CD14-positive monocyte (primary cell): ENCODE measurements around the gene DRD2. TPM values are rescaled to one million over a fixed set of nuclear protein-coding genes. Genes with fewer than 3 reads are reported as not detected.

Source experiments
- DNase-seq, 3 donors: peaks; one replicate each; pipeline ENCODE4 v3.0.0-alpha.2; 2011 to 2022
- H2AFZ ChIP-seq: 2 replicates; pipeline ENCODE4 v1.6.0; 2012; ENCODE audit warnings: mild to moderate bottlenecking, low read depth, low read length, inconsistent platforms; ENCODE audit not compliant: insufficient read depth, poor library complexity, severe bottlenecking
- H3K27ac ChIP-seq, 2 donors: 1 replicate in 1 of 2; 2 replicates in 1 of 2; pipeline ENCODE4 v1.5.1; 2012 to 2013; ENCODE audit warnings: low read length in 2 of 2, control low read depth in 1 of 2, inconsistent platforms in 1 of 2, low read depth in 1 of 2, mild to moderate bottlenecking in 1 of 2
- H3K27me3 ChIP-seq, 2 donors: one replicate each; pipeline versions ENCODE4 v1.6.0 to v1.6.1; 2011 to 2013; ENCODE audit warnings: low read length in 2 of 2; ENCODE audit not compliant: control insufficient read depth in 2 of 2, insufficient read depth in 2 of 2
- H3K36me3 ChIP-seq, 2 donors: replicated peaks in 1 of 2; 1 replicate in 1 of 2; 2 replicates in 1 of 2; pipeline versions ENCODE4 v1.5.1 to v1.6.1; 2012 to 2013; ENCODE audit warnings: low read length in 2 of 2, control low read depth in 1 of 2, inconsistent platforms in 1 of 2, mild to moderate bottlenecking in 1 of 2; ENCODE audit not compliant: insufficient read depth in 2 of 2, control insufficient read depth in 1 of 2
- H3K4me1 ChIP-seq, 2 donors: 1 replicate in 1 of 2; 2 replicates in 1 of 2; pipeline versions ENCODE4 v1.5.1 to v1.6.1; 2012 to 2013; ENCODE audit warnings: low read length in 2 of 2, control low read depth in 1 of 2, inconsistent platforms in 1 of 2, mild to moderate bottlenecking in 1 of 2, moderate library complexity in 1 of 2; ENCODE audit not compliant: insufficient read depth in 2 of 2, control insufficient read depth in 1 of 2
- H3K4me2 ChIP-seq: replicated peaks from 2 replicates; pipeline ENCODE3; 2012; ENCODE audit warnings: low read length, moderate library complexity, mild to moderate bottlenecking; ENCODE audit not compliant: poor library complexity, severe bottlenecking; ENCODE audit errors: extremely low read depth
- H3K4me3 ChIP-seq, 3 experiments: fragments of 200-600 bp in 1 of 3; sonication (generic) in 1 of 3; replicated peaks in 1 of 3; 1 replicate in 2 of 3; 2 replicates in 1 of 3; pipeline ENCODE4 v1.5.1; 2011 to 2013; ENCODE audit warnings: low read length in 3 of 3, mild to moderate bottlenecking in 3 of 3, control low read depth in 2 of 3, low read depth in 2 of 3, inconsistent platforms in 1 of 3, moderate library complexity in 1 of 3
- H3K79me2 ChIP-seq: 2 replicates; pipeline ENCODE4 v1.6.0; 2012; ENCODE audit warnings: mild to moderate bottlenecking, control low read depth, inconsistent platforms, low read length, moderate library complexity; ENCODE audit not compliant: insufficient read depth
- H3K9ac ChIP-seq: 2 replicates; pipeline ENCODE4 v1.6.0; 2017; ENCODE audit warnings: low read length, mild to moderate bottlenecking; ENCODE audit not compliant: insufficient read depth, poor library complexity, severe bottlenecking
- H3K9me3 ChIP-seq, 2 donors: replicated peaks in 1 of 2; 1 replicate in 1 of 2; 2 replicates in 1 of 2; pipeline versions ENCODE4 v1.5.1 to v1.6.1; 2012 to 2013; ENCODE audit warnings: low read length in 2 of 2, control low read depth in 1 of 2; ENCODE audit not compliant: control insufficient read depth in 1 of 2, insufficient read depth in 1 of 2
- H4K20me1 ChIP-seq: 2 replicates; pipeline ENCODE4 v1.6.0; 2012; ENCODE audit warnings: mild to moderate bottlenecking, low read length, control low read depth, moderate library complexity; ENCODE audit not compliant: insufficient read depth
- H3K27ac Mint-ChIP-seq, 7 donors: one replicate each; pipeline ENCODE4 v1.8.0; 2020; ENCODE audit warnings: mild to moderate bottlenecking in 7 of 7, mixed read lengths in 7 of 7, moderate library complexity in 6 of 7, inconsistent platforms in 2 of 7
- H3K27me3 Mint-ChIP-seq, 3 donors: one replicate each; pipeline ENCODE4 v1.8.0; 2021 to 2022; ENCODE audit warnings: low read depth in 3 of 3, mild to moderate bottlenecking in 3 of 3, mixed read lengths in 3 of 3, moderate library complexity in 3 of 3, inconsistent platforms in 1 of 3
- H3K36me3 Mint-ChIP-seq, 2 donors: one replicate each; pipeline ENCODE4 v1.8.0; 2020; ENCODE audit warnings: mixed read lengths in 2 of 2, inconsistent platforms in 1 of 2, mild to moderate bottlenecking in 1 of 2
- H3K4me1 Mint-ChIP-seq: one replicate; pipeline ENCODE4 v1.8.0; 2020; ENCODE audit warnings: mild to moderate bottlenecking, mixed read lengths
- H3K4me3 Mint-ChIP-seq, 2 donors: one replicate each; pipeline ENCODE4 v1.8.0; 2020; ENCODE audit warnings: mild to moderate bottlenecking in 2 of 2, mixed read lengths in 2 of 2, moderate library complexity in 1 of 2
- H3K9me3 Mint-ChIP-seq, 7 donors: one replicate each; pipeline ENCODE4 v1.8.0; 2020 to 2022; ENCODE audit warnings: mixed read lengths in 7 of 7, mild to moderate bottlenecking in 6 of 7, moderate library complexity in 6 of 7, inconsistent platforms in 2 of 7
- WGBS: methylation state at CpG from one replicate; pipeline ENCODE4 v1.1.5; 2013; ENCODE audit warnings: missing lambda C conversion rate; ENCODE audit not compliant: insufficient coverage; 5-methylcytosine and 5-hydroxymethylcytosine counted together
- intact Hi-C, 2 donors: fragments of 100-400 bp; cut with micrococcal nuclease; formaldehyde crosslinking; loops; one replicate each; pipeline versions ENCODE4 v1.15.0 to v1.15.1; 2023
- polyA plus RNA-seq, 3 donors: library from polyadenylated mRNA; depleted of rRNA in 1 of 3; unstranded in 2 of 3; stranded (reverse) in 1 of 3; fragments of 300-500 nt in 2 of 3; fragments of >200 nt in 1 of 3; fragmentation: Illumina TruSeq in 2 of 3; gene quantifications; 1 replicate in 2 of 3; 2 replicates in 1 of 3; pipeline ENCODE4 v1.2.3, GENCODE V29; 2012 to 2021
- TF ChIP-seq, protein P1 (sequence below): fragments of 200-600 bp; IDR thresholded peaks from one replicate; pipeline ENCODE4 v1.8.0; 2022; ENCODE audit warnings: antibody characterized with exemption, mild to moderate bottlenecking

DRD2 gene
- polyA plus RNA-seq, 3 donors = not detected

DNA sequence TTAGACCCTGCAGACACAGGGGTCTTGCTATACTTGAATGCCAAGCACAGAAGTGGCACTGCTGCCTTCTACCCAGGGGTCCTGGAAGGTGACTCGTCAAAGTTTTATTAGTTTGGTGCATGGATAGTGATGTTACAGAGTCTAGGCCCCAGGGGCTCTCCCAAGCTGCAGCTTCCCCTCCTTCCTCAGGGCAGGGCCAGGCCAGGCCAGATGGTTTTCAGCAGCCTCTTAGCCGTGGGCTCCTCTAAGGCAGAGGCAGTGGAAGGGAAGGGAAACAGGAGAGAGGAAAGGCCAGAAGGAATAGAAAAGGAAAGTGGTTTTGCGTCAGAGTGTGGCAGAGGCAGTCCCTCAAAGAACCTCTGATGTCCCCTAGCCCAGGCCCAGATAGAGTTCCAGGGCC lies 65.7 kb downstream of the DRD2 start:
- no peak overlapping the region for H2AFZ ChIP-seq
- no peaks in the 10 kb centered on the region for H3K4me1 ChIP-seq
- no peak overlapping the region for H3K9ac ChIP-seq
- H3K4me3 ChIP-seq = no peak overlapping the region
- H3K27me3 ChIP-seq = no peaks in the 10 kb centered on the region
- Mint-ChIP-seq H3K9me3 (peaks cover 0 to 10% (median 0%) of the 10 kb centered on the region in 7 donors), H3K4me3 (no peak overlapping the region), H3K27ac (no peak overlapping the region), H3K36me3 (no peaks in the 10 kb centered on the region), H3K4me1 (no peaks in the 10 kb centered on the region), H3K27me3 (peaks cover 3 to 9% (median 5%) of the 10 kb centered on the region in 3 donors)
- no peak for DNase-seq
- no peaks in the 10 kb centered on the region for H4K20me1 ChIP-seq
- no peaks in the 10 kb centered on the region for H3K9me3 ChIP-seq
- H3K36me3 ChIP-seq = no peaks in the 10 kb centered on the region
- H3K79me2 ChIP-seq = no peaks in the 10 kb centered on the region
- no peak overlapping the region for H3K27ac ChIP-seq
- TF ChIP-seq, protein P1, sequence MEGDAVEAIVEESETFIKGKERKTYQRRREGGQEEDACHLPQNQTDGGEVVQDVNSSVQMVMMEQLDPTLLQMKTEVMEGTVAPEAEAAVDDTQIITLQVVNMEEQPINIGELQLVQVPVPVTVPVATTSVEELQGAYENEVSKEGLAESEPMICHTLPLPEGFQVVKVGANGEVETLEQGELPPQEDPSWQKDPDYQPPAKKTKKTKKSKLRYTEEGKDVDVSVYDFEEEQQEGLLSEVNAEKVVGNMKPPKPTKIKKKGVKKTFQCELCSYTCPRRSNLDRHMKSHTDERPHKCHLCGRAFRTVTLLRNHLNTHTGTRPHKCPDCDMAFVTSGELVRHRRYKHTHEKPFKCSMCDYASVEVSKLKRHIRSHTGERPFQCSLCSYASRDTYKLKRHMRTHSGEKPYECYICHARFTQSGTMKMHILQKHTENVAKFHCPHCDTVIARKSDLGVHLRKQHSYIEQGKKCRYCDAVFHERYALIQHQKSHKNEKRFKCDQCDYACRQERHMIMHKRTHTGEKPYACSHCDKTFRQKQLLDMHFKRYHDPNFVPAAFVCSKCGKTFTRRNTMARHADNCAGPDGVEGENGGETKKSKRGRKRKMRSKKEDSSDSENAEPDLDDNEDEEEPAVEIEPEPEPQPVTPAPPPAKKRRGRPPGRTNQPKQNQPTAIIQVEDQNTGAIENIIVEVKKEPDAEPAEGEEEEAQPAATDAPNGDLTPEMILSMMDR = no peak
- WGBS = 88% methylated on average over 2 of the region's 3 CpGs
- no peak overlapping the region for H3K4me2 ChIP-seq
- intact Hi-C loops = no loop called here

DNA sequence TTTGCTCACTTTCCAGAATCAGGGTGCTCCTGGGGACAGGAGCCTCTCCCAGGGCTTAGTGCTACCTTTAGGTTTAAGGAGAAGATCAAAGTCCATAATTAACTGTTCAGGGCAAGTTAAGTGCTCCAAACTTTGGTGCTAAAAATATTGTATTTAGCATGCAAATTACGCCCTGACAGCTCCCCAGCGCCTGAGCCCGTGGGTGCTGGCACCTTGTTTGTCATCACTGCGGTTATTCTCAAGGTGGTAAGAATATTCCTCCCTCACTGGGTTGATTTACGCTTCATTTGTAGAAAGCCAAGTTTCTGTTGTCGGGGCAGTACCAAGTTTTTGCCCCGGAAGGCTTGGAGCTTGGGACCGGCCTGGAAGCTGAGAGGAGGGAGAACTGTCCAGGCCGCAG lies 66.3 kb downstream of the DRD2 start:
- Mint-ChIP-seq H3K9me3 (peaks cover 0 to 7% (median 0%) of the 10 kb centered on the region in 7 donors), H3K27me3 (peaks cover 4 to 9% (median 6%) of the 10 kb centered on the region in 3 donors), H3K4me1 (no peaks in the 10 kb centered on the region), H3K36me3 (no peaks in the 10 kb centered on the region), H3K4me3 (no peak overlapping the region), H3K27ac (no peak overlapping the region)
- H3K27ac ChIP-seq = no peak overlapping the region
- H3K9ac ChIP-seq = no peak overlapping the region
- H3K4me2 ChIP-seq = no peak overlapping the region
- H3K27me3 ChIP-seq = no peaks in the 10 kb centered on the region
- no peaks in the 10 kb centered on the region for H4K20me1 ChIP-seq
- H2AFZ ChIP-seq = no peak overlapping the region
- intact Hi-C loops = no loop called here
- H3K9me3 ChIP-seq = no peaks in the 10 kb centered on the region
- no peaks in the 10 kb centered on the region for H3K79me2 ChIP-seq
- 77% methylated on average over 5 of the region's 9 CpGs for WGBS
- no peaks in the 10 kb centered on the region for H3K4me1 ChIP-seq
- DNase-seq = no peak
- TF ChIP-seq, protein P1 = no peak
- H3K4me3 ChIP-seq = no peak overlapping the region
- no peaks in the 10 kb centered on the region for H3K36me3 ChIP-seq
